OCI-LY7 (cell line): Measurements from ENCODE around the gene KRT76.

Source experiments
- EZH2phosphoT487 ChIP-seq: fragments of 200-600 bp; sonication (generic); IDR thresholded peaks from 2 replicates; pipeline ENCODE4 v1.6.1; 2018; ENCODE audit warnings: low read depth, borderline replicate concordance, mild to moderate bottlenecking, mixed run types, antibody characterized with exemption, low read length, moderate library complexity, mixed read lengths
- TF ChIP-seq, protein P1 (sequence below): fragments of 200-600 bp; sonication (generic); conservative IDR thresholded peaks from 2 replicates; pipeline ENCODE4 v1.5.1; 2014; ENCODE audit warnings: mild to moderate bottlenecking, antibody characterized with exemption, low read length, moderate library complexity, mixed read lengths

DNA sequence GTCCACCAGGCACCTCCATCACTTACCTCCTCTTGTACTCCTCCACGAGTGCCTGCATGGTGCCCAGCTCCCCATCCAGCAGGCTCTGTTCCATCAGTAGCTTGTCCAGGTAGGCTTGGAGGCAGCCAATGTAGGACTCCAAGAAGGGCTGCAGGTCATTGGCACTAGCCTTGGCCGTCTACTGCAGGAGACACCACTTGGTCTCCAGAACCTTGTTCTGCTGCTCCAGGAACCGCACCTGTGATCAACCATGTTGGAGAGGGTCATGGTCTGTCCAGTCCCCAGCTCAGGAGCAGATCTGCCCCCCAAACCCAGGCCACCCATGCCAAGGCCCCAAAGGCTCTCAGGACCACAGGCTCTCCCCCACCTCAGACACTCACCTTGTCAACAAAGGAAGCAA is 23.9 kb downstream of the KRT76 start:
- TF ChIP-seq, protein P1, sequence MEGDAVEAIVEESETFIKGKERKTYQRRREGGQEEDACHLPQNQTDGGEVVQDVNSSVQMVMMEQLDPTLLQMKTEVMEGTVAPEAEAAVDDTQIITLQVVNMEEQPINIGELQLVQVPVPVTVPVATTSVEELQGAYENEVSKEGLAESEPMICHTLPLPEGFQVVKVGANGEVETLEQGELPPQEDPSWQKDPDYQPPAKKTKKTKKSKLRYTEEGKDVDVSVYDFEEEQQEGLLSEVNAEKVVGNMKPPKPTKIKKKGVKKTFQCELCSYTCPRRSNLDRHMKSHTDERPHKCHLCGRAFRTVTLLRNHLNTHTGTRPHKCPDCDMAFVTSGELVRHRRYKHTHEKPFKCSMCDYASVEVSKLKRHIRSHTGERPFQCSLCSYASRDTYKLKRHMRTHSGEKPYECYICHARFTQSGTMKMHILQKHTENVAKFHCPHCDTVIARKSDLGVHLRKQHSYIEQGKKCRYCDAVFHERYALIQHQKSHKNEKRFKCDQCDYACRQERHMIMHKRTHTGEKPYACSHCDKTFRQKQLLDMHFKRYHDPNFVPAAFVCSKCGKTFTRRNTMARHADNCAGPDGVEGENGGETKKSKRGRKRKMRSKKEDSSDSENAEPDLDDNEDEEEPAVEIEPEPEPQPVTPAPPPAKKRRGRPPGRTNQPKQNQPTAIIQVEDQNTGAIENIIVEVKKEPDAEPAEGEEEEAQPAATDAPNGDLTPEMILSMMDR, result no peak
- TF ChIP-seq EZH2phosphoT487, result no peak
